ENCODE results near the gene HBE1.
"Not testable (repeated sequence)": the region's sequence is repeated elsewhere in the genome, so short reads cannot be mapped to it uniquely, and the experiment has no call there.

HBE1 gene

DNA sequence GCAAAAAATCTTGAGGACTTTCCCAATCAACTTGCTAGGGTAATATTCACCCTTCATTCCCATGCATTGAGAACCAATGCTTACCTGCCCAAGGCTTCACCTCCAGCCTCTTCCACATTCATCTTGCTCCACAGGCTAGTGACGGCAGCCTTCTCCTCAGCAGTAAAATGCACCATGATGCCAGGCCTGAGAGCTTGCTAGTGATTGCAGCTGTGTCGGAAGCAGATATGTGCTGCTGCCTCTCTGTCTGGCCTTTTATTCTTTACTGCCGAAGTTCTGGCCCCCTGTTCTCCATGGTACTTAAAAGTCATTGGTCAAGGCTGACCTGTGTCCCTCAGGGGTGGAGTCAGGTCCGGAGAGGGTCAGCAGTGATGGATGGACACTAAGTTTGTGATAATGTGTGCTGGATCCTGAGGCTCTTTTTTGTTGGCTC is at the start of gene HBE1:
Gene HBE1 (minus strand): TSS at position 231 of the 433 bp plus-strand sequence. CDS start 55 bp downstream, at position 176.
- no peak within 1 kb of the TSS for H3K4me3 ChIP-seq (ENCODE audit: low read depth, low read length)
- no peak for DNase-seq (ENCODE audit: low read depth)
- TF ChIP-seq, protein P1, sequence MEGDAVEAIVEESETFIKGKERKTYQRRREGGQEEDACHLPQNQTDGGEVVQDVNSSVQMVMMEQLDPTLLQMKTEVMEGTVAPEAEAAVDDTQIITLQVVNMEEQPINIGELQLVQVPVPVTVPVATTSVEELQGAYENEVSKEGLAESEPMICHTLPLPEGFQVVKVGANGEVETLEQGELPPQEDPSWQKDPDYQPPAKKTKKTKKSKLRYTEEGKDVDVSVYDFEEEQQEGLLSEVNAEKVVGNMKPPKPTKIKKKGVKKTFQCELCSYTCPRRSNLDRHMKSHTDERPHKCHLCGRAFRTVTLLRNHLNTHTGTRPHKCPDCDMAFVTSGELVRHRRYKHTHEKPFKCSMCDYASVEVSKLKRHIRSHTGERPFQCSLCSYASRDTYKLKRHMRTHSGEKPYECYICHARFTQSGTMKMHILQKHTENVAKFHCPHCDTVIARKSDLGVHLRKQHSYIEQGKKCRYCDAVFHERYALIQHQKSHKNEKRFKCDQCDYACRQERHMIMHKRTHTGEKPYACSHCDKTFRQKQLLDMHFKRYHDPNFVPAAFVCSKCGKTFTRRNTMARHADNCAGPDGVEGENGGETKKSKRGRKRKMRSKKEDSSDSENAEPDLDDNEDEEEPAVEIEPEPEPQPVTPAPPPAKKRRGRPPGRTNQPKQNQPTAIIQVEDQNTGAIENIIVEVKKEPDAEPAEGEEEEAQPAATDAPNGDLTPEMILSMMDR (IDR thresholded peaks at IDR 0.05; ENCODE audit: low read depth, low read length, missing control alignments): no peak

DNA sequence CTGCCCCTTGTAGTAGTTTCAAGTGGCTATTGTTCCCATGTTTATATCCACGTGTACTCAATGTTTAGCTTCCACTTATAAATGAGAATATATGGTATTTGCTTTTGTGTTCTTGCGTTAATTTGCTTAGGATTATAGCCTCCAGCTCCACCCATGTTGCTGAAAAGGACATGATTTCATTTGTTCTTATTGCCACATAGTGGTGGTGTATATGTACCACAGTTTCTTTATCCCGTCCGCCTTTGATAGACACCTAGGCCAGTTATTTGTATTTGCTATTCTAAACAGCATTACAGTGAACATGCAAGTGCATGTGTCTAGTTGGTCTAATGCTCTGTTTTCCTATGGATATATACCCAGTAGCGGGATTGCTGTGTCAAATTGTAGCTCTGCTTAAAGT is 47.5 kb upstream of the HBE1 start:
- TF ChIP-seq, protein P1 (IDR thresholded peaks at IDR 0.05; ENCODE audit: low read depth, low read length, missing control alignments): no peak
- H3K4me3 ChIP-seq (ENCODE audit: low read depth, low read length): no peak overlapping the region
- no peak for DNase-seq (ENCODE audit: low read depth)

DNA sequence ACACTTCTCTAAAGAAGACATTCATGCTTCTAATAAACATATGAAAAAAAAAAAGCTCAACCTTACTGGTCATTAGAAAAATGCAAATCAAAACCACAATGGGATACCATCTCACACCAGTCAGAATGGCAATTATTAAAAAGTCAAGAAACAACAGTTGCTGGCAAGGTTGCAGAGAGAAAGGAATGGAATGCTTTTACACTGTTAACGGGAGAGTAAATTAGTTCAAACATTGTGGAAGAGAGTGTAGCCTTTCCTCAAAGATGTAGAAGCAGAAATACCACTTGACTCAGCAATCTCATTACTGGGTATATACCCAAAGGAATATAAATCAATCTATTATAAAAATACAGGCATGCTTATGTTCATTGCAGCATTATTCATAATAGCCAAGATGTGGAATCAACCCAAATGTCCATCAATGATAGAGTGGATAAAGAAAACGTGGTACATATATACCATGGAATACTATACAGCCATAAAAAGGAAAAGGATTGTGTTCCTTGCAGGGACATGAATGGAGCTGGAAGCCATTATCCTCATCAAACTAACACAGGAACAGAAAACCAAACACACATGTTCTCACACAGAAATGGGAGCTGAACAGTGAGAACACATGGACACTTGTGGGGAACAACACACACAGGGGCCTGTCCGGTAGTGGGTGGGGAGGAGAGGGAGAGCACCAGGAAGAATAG is 43.7 kb upstream of the HBE1 start:
- DNase-seq (ENCODE audit: low read depth); H3K4me3 ChIP-seq (ENCODE audit: low read depth, low read length): not testable (repeated sequence)

DNA sequence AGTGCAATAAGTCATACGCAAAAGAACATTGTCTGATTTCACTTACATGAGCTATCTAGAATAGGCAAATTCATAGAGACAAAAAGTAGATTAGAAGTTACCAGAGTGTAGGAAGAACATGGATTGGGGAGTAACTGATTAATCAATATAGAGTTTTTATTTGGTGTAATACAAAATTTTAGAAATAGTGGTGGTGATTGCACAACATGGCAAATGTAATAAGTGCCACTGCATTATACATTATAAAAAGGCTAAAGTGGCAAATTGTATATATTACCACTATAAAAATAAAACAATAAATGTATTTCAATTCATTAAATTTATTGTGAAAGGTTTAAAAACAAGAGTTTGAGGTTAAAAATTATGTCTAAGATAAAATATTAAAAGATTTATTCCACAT is 40.7 kb upstream of the HBE1 start:
- no peak for DNase-seq (ENCODE audit: low read depth)
- H3K4me3 ChIP-seq (ENCODE audit: low read depth, low read length): no peak overlapping the region
- TF ChIP-seq, protein P1 (IDR thresholded peaks at IDR 0.05; ENCODE audit: low read depth, low read length, missing control alignments): no peak

DNA sequence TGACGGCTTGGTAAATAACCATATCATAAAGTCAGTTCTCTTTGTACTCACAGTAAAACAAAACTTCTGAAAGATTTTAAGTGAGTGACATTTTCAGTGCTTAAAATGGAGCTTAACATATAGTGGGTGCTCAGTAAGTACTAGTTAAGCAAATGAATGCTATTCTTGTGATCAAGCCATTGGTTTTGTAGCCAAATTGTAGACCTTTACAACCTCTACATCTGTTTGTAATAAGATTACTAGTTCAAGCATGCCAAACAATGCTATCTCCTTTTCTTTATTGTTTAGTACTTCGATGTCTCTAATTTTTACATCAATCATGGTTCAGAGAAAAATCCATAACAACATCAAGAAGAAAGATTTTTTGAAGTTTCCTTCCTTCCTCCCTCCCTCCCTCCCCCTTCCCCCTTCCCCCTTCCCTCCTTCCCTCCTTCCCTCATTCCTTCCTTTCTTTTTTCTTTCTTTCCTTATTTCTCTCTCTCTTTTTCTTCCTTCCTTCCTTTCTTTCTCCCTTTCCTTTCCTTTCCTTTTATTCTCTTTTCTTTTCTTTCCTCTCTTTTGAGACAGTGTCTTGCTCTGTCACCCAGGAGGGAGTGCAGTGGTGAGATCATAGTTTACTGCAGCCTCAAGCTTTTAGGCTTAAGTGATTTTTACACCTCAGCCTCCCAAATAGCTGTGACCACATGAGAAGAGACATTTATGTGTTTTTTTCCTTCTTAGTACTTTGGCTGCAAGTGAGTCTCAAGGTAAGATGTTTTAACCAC is 37.7 kb upstream of the HBE1 start:
- no peak for DNase-seq (ENCODE audit: low read depth)
- H3K4me3 ChIP-seq (ENCODE audit: low read depth, low read length): no peak overlapping the region
- TF ChIP-seq, protein P1 (IDR thresholded peaks at IDR 0.05; ENCODE audit: low read depth, low read length, missing control alignments): no peak

DNA sequence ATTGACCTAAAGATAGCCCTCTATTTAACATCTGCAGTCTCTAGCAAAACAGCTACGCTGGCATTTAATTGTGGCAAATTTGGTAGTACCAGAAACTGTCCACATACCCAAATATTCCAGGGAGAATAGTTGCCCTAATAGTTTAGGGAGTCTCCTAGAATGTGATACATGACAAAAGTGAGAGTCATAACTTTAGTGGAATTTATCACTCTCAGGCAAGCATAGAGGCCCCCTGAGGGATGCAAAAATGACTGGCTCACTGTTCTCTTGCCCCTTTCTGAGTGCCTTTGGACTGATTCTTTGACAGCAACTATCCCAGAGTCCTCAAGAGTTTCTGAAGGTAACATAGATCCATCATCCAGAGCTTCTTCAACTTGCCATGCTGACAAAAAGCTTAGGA is 34.3 kb upstream of the HBE1 start:
- H3K4me3 ChIP-seq (ENCODE audit: low read depth, low read length): no peak overlapping the region
- TF ChIP-seq, protein P1 (IDR thresholded peaks at IDR 0.05; ENCODE audit: low read depth, low read length, missing control alignments): no peak
- no peak for DNase-seq (ENCODE audit: low read depth)

DNA sequence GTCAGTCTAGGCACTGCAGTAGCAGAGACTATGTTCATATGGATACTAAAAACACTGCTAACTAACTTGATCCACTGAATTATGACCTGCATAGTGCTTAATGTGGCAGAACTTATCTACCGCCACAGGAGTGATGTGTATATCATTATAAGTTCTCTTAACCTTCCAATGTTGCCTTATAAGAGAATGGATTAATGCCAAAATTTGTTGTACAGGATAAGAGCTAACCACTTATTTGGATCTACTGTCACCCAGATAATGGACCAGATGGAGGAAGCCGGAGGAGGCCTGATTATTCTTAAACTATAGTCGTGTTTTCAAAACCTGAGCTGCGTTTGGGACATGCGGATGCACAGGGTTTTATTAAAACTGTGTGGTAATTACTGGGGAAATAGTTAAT is 33.9 kb upstream of the HBE1 start:
- no peak overlapping the region for H3K4me3 ChIP-seq (ENCODE audit: low read depth, low read length)
- DNase-seq (ENCODE audit: low read depth): no peak
- TF ChIP-seq, protein P1 (IDR thresholded peaks at IDR 0.05; ENCODE audit: low read depth, low read length, missing control alignments): no peak
